Right renal pelvis (tissue), 4 donors: Measurements from ENCODE around the gene ERCC3. TPM values are rescaled to one million over a fixed set of nuclear protein-coding genes. Genes with fewer than 3 reads are reported as not detected.

ENCODE experiments used
- polyA plus RNA-seq, 4 donors: library from polyadenylated mRNA; unstranded; fragments of 120-200 nt; gene quantifications; one replicate each; pipeline ENCODE4 v1.2.1, GENCODE V29; 2013; ENCODE audit not compliant: insufficient read length in 4 of 4

Gene ERCC3
- polyA plus RNA-seq, 4 donors = 61.8 to 78.8 (median 69.7) TPM

Other genes with a start within 250 kb of the ERCC3 start
- gene BIN1, start 187.0 kb downstream of the ERCC3 start, polyA plus RNA-seq = 100 to 1,000 TPM in 1 of 4 donors, 10 to 100 TPM in 3; 89.2 to 142 (median 92.8) TPM
- 1 to 10 TPM; 7.0 to 8.7 (median 7.7) TPM for gene CYP27C1, start 73.8 kb downstream of the ERCC3 start, polyA plus RNA-seq
- gene MAP3K2, start 93.8 kb upstream of the ERCC3 start, polyA plus RNA-seq = 10 to 100 TPM; 23.8 to 29.5 (median 26.8) TPM
- 1 to 10 TPM; 1.5 to 6.4 (median 3.6) TPM for gene PROC, start 124.3 kb upstream of the ERCC3 start, polyA plus RNA-seq
- 10 to 100 TPM; 58.6 to 68.2 (median 64.3) TPM for gene IWS1, start 232.3 kb upstream of the ERCC3 start, polyA plus RNA-seq
- 10 to 100 TPM; 17.7 to 24.7 (median 19.4) TPM for gene MYO7B, start 241.5 kb upstream of the ERCC3 start, polyA plus RNA-seq